RWPE2 (cell line): ENCODE results near the gene TSPAN12.
"Not testable (repeated sequence)": the region's sequence is repeated elsewhere in the genome, so short reads cannot be mapped to it uniquely, and the experiment has no call there.

Experiments
- ATAC-seq: fragments of 200-7000 bp; cut with Tn5 transposase; 3 replicates; pipeline ENCODE4 v1.9.1; 2021; ENCODE audit warnings: low read depth
- DNase-seq: peaks from one replicate; pipeline ENCODE4 v3.0.0-alpha.2; 2020; ENCODE audit warnings: low spot score
- H3K27ac ChIP-seq: fragments of 450-650 bp; 2 replicates; pipeline ENCODE4 v1.5.1; 2017; ENCODE audit warnings: mild to moderate bottlenecking; ENCODE audit not compliant: poor library complexity, severe bottlenecking
- H3K27me3 ChIP-seq: fragments of 250-450 bp; sonication (Bioruptor Pico); 2 replicates; pipeline ENCODE4 v1.5.1; 2021; ENCODE audit warnings: mild to moderate bottlenecking, moderate library complexity; ENCODE audit not compliant: insufficient read depth, poor library complexity, severe bottlenecking
- H3K36me3 ChIP-seq: fragments of 250-450 bp; sonication (Bioruptor Pico); 2 replicates; pipeline ENCODE4 v1.5.1; 2020; ENCODE audit warnings: low read depth, mild to moderate bottlenecking, moderate library complexity
- H3K4me1 ChIP-seq: fragments of 250-450 bp; sonication (Bioruptor Pico); 2 replicates; pipeline ENCODE4 v1.5.1; 2021; ENCODE audit warnings: mild to moderate bottlenecking, moderate library complexity; ENCODE audit not compliant: insufficient read depth, poor library complexity, severe bottlenecking
- H3K4me3 ChIP-seq: fragments of 250-450 bp; sonication (Bioruptor Pico); 2 replicates; pipeline ENCODE4 v1.5.1; 2021; ENCODE audit warnings: mild to moderate bottlenecking, moderate library complexity; ENCODE audit not compliant: severe bottlenecking
- H3K9me3 ChIP-seq: fragments of 250-450 bp; sonication (Bioruptor Pico); 2 replicates; pipeline ENCODE4 v1.5.1; 2021; ENCODE audit warnings: mild to moderate bottlenecking, moderate library complexity; ENCODE audit not compliant: severe bottlenecking
- CTCF ChIP-seq: fragments of 450-650 bp; IDR thresholded peaks from one replicate; pipeline ENCODE4 v1.5.1; 2017; ENCODE audit warnings: mild to moderate bottlenecking, moderate library complexity; ENCODE audit not compliant: poor library complexity, severe bottlenecking

TSPAN12 gene

DNA sequence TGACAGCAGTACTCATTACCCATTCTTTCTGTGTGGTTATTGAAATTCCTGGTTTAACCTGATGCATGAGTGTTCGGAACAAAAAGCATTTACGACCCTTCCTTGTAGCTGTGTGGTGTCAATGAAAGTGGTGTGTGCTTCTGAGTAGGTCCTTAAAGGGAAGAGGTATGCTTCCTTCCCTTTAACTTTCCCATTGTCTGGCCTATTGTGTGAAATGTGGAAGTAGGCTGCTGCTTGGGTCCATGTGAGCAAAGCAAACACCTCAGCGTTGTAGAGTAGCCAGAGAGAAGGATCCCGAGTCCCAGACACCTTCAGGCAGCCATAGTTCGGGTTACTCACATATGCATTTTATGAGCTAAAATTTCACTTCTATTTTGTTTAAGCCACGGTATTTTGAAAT lies 74.7 kb downstream of the TSPAN12 start:
- Histone ChIP-seq H3K27me3 (no peaks in the 10 kb centered on the region), H3K9me3 (no peaks in the 10 kb centered on the region), H3K36me3 (no peaks in the 10 kb centered on the region), H3K4me1 (no peaks in the 10 kb centered on the region), H3K27ac (no peak overlapping the region), H3K4me3 (no peak overlapping the region)
- ATAC-seq (no peak), DNase-seq (no peak)
- TF ChIP-seq CTCF = no peak

GRCh38 chr7:120781924-120782323 lies 76.0 kb downstream of the TSPAN12 start:
- H3K27ac ChIP-seq, H3K9me3 ChIP-seq, ATAC-seq, H3K4me1 ChIP-seq, DNase-seq, H3K4me3 ChIP-seq, H3K27me3 ChIP-seq, H3K36me3 ChIP-seq: not testable (repeated sequence)

GRCh38 chr7:120780938-120781337 lies 77.0 kb downstream of the TSPAN12 start:
- no peak overlapping the region for H3K27ac ChIP-seq
- no peaks in the 10 kb centered on the region for H3K4me1 ChIP-seq
- no peaks in the 10 kb centered on the region for H3K9me3 ChIP-seq
- DNase-seq = no peak
- no peaks in the 10 kb centered on the region for H3K27me3 ChIP-seq
- no peak for ATAC-seq
- H3K36me3 ChIP-seq = no peaks in the 10 kb centered on the region
- TF ChIP-seq CTCF = no peak
- H3K4me3 ChIP-seq = no peak overlapping the region

- not testable (repeated sequence) for H3K27me3 ChIP-seq, H3K27ac ChIP-seq, H3K4me1 ChIP-seq, H3K4me3 ChIP-seq, DNase-seq, H3K36me3 ChIP-seq, ATAC-seq, H3K9me3 ChIP-seq
Measured at GRCh38 chr7:120780451-120780850, 77.5 kb downstream of the TSPAN12 start.

DNA sequence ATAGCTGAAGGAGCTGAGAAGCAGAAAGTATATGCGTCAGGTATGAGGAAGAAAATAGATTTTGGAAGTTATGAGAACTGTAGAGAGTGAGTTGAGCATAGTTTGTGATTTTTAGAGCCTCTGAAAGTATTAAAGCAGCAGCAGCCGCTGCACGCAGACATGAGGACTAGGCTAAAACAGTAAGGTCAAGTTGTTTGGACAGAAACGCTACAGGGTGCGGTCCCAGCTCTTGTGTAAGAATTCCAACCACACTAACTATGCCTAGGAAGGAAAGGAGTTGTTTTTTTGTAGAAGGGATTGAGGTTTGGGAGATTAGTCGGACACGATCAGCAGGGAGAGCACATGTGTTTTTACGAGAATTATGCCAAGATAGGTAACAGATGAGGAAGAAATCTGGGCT lies 78.9 kb downstream of the TSPAN12 start:
- DNase-seq, H3K4me3 ChIP-seq, H3K36me3 ChIP-seq, H3K27ac ChIP-seq, H3K27me3 ChIP-seq, H3K4me1 ChIP-seq, ATAC-seq, H3K9me3 ChIP-seq: not testable (repeated sequence)

- Histone ChIP-seq H3K27me3 (no peaks in the 10 kb centered on the region), H3K4me3 (no peak overlapping the region), H3K4me1 (no peaks in the 10 kb centered on the region), H3K9me3 (no peaks in the 10 kb centered on the region), H3K36me3 (no peaks in the 10 kb centered on the region), H3K27ac (no peak overlapping the region)
- ATAC-seq (no peak), DNase-seq (no peak)
- TF ChIP-seq CTCF = no peak
Measured at GRCh38 chr7:120775755-120776154, 82.2 kb downstream of the TSPAN12 start.
